NCI-H2227 treated with DMSO at 0.1 percent for 48 hours (cell line): ENCODE data around the gene EPS8L2.
A peak's percentile ranks its signal among the peaks of the same experiment; 100 is the strongest.
"Not testable (repeated sequence)": the region's sequence is repeated elsewhere in the genome, so short reads cannot be mapped to it uniquely, and the experiment has no call there.

Source experiments
- DNase-seq: peaks from one replicate; lab custom pipeline; 2025; lab: John Stamatoyannopoulos, UW

EPS8L2 gene

GRCh38 chr11:726278-727220, 20.5 kb downstream of the EPS8L2 start:
- DNase-seq = peak; percentile 74

DNA sequence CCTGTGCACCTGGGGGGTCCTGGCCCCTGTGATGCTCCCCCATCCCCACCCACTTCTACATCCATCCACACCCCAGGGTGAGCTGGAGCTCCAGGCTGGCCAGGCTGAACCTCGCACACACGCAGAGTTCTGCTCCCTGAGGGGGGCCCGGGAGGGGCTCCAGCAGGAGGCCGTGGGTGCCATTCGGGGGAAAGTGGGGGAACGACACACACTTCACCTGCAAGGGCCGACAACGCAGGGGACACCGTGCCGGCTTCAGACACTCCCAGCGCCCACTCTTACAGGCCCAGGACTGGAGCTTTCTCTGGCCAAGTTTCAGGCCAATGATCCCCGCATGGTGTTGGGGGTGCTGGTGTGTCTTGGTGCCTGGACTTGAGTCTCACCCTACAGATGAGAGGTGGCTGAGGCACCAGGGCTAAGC, 21.3 kb downstream of the EPS8L2 start:
- no peak for DNase-seq

DNA sequence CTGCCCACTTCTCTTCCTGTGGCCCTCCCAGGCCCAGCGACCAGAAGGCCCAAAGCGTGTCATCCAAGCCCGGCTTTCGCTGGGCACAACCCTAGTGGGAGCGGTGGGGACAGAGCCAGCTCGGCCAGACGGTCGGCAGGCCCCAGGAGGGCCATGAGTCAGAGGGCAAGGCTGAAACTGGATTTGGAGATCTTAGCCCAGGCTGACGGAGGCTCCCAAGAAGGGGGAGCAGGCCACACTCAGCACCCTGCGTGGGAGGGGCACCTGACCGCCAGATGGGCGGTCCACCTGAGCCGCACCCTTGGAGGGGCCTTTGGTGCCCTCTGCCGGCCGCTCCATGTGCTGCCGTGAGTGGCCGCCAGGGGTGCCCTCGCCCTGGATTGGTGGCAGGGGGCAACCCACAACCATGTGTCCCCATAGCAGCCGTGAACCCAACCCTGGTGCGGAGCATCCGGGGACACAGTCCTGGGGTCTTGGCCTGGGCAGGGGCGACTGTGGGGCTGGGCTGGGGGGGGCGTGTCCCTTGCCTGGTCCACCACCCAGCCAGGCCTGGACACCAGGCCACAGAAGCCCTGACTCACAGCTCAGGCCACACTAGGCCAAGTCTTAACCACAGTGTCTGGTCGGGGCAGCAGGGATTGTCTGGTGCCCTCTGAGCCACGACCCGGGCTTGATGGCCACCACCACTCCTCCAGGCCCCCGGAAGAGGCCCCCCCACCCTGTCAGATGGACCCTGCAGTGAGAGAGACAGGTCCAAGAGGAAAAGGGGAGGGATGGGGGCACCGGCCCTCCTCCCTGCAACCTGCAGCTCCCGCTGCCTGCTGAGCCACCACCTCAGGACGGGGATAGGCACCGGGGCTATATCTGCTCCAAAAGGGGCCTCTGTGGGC, 22.1 kb downstream of the EPS8L2 start:
- no peak for DNase-seq

DNA sequence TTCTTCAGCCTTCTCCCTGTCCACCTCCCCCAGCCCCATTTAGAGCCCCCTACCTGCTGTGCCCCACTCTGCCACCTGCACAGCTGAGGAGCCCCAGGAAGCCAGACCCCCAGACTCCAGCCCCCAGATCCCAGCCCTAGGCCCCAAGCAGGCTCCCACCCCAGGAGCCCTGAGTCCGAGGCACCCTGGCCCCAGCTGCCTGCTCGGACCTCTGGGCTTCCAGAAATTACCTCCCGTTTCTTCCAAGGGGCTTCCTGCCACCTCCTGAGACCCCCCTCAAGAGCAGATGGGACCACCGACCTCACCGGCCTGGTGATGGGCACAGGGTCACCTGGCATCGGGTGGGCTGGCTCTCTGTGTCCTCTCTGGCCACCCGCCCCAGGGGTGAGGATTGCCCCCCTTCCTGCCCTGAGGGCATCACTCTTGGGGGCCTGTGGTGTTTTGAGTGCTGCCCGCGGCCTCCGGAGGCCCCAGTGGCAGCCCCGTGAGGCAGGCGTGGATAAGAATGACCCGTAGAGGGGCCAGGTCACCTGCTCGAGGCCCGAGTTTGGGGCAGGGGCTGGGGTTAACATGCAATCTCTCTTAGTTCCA, 23.0 kb downstream of the EPS8L2 start:
- no peak for DNase-seq

GRCh38 chr11:729492-730074, 23.6 kb downstream of the EPS8L2 start:
- DNase-seq = no peak

- DNase-seq = no peak
Measured at GRCh38 chr11:733072-733471, 27.0 kb downstream of the EPS8L2 start.

DNA sequence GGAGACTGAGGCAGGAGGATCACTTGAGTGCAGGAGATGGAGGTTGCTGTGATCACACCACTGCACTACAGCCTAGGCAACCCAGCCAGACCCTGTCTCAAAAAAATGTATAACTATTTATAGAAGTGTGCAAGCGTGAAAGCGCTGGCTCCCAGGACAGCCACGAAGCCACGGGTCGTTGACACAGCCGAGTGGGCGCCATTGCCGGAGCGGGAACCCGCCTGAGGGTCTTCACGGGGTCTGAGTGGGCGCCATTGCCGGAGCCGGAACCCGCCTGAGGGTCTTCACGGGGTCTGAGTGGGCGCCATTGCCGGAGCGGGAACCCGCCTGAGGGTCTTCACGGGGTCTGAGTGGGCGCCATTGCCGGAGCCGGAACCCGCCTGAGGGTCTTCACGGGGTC, 28.5 kb downstream of the EPS8L2 start:
- not testable (repeated sequence) for DNase-seq

DNA sequence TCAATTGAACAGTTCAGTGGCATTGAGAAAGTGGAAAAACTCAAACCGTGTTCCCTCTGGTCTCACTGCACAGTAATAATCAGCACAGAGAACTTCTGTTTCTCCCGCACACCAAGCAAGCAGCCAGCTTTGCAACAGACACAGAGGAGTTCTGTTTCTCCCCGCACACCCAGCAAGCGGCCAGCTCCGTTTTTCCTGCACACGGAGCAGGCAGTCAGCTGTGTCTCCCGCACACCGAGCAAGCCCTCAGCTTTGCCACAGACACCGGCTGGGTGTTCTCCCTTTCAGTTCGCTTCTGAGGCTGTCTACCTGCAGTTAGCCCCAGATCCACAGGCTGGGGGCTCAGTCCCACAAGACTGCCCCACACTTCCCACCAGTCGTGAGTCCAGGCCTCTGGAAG, 31.3 kb downstream of the EPS8L2 start:
- no peak for DNase-seq

- not testable (repeated sequence) for DNase-seq
Measured at GRCh38 chr11:737899-738298, 31.9 kb downstream of the EPS8L2 start.

DNA sequence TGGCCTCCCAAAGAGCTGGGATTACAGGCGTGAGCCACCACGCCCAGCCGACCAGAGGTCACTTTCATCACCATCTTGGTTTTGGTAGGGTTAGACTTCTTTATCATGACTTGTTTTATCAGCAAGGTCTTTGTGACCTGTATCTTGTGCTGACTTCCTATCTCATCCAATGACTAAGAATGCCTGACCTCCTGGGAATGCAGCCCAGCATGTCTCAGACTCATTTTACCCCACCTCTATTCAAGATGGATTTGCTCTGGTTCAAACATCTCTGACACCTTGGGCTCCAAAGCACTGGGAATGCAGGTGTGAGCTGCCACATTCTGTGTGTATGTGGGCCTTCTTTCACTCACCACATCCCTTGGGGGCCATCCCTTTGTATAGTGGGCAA, 36.1 kb downstream of the EPS8L2 start:
- no peak for DNase-seq

- no peak for DNase-seq
Measured at GRCh38 chr11:742571-743201, 36.7 kb downstream of the EPS8L2 start.

DNA sequence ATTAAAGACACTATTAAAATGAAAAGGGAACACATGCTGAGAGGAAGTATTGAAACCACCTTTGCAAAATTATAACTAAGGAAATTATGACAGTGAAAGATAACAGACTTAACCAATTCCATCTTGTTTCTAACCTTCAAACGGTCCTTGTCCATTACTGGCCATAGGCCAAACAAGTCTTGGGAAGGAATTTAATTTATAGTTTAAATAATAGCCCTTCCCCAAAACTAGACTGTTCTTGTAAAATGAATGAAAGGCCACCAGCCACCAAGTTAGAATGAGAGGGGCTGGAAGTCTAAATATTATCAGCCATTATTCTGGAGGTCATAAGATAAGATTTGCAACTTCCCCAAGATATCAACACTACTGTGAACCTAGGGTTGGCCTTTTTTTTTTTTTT, 39.4 kb downstream of the EPS8L2 start:
- no peak for DNase-seq

GRCh38 chr11:746289-747157, 40.5 kb downstream of the EPS8L2 start:
- DNase-seq = peak; percentile 70

DNA sequence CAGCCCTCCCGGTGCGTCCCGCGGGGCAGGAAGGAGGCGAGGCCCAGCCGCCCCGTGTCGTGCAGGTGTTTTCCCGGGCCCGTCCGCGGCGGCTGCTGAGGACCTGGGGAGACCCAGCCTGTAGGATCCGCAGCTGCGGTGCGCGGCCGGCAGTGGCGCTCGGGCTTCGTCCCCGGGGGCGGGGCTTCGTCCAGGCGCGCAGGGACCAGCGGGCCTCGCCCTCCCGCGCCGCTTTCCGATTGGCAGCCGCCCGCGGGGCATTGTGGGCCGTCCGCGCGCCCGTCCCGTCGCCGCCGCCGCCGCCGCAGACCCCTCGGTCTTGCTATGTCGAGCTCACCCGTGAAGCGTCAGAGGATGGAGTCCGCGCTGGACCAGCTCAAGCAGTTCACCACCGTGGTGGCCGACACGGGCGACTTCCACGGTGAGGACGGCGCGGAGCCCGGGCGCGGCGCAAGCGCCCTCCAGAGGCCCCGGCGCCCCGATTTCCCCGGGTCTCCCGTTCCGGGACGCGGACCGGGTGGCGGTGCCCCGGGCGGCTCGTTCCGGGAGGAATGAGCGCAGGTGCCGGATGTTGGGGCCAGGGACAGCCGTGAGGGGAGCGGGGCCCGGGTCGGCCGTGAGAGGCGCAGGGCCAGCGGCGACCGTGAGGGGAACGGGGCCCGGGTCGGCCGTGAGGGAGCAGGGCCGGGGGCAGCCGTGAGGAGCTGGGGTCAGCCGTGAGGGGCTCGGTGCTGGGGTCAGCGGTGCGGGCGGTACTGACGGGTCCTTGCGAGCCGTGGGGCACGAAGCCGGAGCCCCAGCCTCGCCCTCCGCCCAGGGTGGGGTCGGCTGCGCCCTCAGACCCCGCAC, 41.4 kb downstream of the EPS8L2 start, which contains the start of gene TALDO1:
TALDO1 (plus strand) TSS at position 307 of the 849 bp plus-strand sequence; CDS start at position 325, 18 bp downstream.
- peak; percentile 97 for DNase-seq

DNA sequence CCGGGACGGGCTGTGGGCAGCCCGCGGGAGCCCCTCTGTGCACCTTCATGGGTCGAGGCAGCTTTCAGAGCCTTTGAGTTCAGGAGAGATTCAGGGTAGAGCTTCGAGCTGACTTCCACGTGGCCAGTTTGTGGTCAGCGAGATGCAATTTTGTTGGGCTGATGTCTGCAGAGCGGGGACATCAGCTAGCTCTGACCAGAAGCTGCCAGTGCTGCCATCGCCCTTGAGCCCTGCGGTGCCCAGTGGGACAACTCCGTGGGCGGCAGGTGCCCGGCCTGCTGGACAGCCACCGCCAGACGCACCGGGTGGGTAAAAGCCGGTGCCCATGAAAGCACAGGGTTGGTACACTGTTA, 42.0 kb downstream of the EPS8L2 start:
- DNase-seq = no peak

DNA sequence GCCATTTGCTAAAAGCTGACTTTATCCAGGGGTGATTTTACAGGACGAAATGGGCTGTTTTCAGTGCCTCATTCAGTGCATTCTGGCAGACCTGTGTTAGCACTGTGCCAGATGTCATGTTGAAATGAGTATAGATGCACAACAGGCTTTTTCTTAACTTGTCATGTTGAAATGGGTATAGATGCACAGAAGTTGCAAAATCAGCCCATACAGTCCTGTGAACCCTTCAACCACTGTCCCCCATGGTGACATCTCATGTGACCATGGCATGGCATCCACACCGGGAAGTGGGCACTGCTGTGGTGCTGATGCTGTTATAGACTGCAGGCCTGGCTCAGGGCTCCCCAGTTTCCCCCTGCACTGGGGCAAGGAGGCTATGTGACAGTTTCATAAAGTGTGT, 43.7 kb downstream of the EPS8L2 start:
- no peak for DNase-seq

GRCh38 chr11:760236-760635, 54.2 kb downstream of the EPS8L2 start:
- no peak for DNase-seq

GRCh38 chr11:761526-762108, 55.6 kb downstream of the EPS8L2 start:
- no peak for DNase-seq

GRCh38 chr11:762421-763072, 56.5 kb downstream of the EPS8L2 start:
- DNase-seq = no peak
